ENCODE measurements around the gene CRYL1.

DNA sequence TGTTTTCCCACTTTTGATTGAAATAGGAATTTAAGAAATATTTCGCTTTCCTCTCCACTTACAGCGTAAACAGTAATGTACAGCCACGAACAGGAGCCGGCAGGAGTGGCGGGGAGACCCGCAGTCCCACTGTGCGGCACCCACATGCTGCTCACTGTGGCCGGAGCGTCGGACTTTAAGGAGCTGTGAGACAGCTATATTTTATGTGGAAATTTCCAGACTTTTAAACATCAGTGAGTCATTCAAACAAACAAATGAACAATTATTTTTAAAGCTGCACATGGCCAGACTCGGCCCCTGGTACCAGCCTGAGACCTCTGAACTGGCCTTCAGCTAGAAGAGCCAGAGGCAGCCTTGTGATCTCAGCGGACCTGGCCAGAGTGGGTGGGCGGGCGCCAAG lies 52.5 kb downstream of the CRYL1 start:
- TF ChIP-seq RAD21 (IDR thresholded peaks at IDR 0.05; ENCODE audit: low read depth) (no peak), EP300 (IDR thresholded peaks at IDR 0.05; ENCODE audit: borderline replicate concordance) (no peak), EGR1 (IDR thresholded peaks at IDR 0.05) (no peak), TAF1 (IDR thresholded peaks at IDR 0.05; ENCODE audit: low read depth) (no peak), TCF12 (IDR thresholded peaks at IDR 0.05; ENCODE audit: low read depth) (no peak), CREB1 (IDR thresholded peaks at IDR 0.05; ENCODE audit: low read depth) (no peak)
- TF ChIP-seq, protein P1, sequence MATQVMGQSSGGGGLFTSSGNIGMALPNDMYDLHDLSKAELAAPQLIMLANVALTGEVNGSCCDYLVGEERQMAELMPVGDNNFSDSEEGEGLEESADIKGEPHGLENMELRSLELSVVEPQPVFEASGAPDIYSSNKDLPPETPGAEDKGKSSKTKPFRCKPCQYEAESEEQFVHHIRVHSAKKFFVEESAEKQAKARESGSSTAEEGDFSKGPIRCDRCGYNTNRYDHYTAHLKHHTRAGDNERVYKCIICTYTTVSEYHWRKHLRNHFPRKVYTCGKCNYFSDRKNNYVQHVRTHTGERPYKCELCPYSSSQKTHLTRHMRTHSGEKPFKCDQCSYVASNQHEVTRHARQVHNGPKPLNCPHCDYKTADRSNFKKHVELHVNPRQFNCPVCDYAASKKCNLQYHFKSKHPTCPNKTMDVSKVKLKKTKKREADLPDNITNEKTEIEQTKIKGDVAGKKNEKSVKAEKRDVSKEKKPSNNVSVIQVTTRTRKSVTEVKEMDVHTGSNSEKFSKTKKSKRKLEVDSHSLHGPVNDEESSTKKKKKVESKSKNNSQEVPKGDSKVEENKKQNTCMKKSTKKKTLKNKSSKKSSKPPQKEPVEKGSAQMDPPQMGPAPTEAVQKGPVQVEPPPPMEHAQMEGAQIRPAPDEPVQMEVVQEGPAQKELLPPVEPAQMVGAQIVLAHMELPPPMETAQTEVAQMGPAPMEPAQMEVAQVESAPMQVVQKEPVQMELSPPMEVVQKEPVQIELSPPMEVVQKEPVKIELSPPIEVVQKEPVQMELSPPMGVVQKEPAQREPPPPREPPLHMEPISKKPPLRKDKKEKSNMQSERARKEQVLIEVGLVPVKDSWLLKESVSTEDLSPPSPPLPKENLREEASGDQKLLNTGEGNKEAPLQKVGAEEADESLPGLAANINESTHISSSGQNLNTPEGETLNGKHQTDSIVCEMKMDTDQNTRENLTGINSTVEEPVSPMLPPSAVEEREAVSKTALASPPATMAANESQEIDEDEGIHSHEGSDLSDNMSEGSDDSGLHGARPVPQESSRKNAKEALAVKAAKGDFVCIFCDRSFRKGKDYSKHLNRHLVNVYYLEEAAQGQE (IDR thresholded peaks at IDR 0.05; ENCODE audit: low read depth) = no peak
- TF ChIP-seq, protein P2, sequence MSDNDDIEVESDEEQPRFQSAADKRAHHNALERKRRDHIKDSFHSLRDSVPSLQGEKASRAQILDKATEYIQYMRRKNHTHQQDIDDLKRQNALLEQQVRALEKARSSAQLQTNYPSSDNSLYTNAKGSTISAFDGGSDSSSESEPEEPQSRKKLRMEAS (IDR thresholded peaks at IDR 0.05) = no peak
